Forelimb muscle (tissue), 1 donor: ENCODE measurements around the gene LRRK1. TPM values are rescaled to one million over a fixed set of nuclear protein-coding genes. Genes with fewer than 3 reads are reported as not detected.

Experiments used
- DNase-seq: peaks from one replicate; pipeline ENCODE4 v3.0.0-alpha.2; 2013; ENCODE audit warnings: low read depth
- polyA plus RNA-seq: library from polyadenylated mRNA; unstranded; fragments of 120-200 nt; gene quantifications from one replicate; pipeline ENCODE4 v1.2.1, GENCODE V29; 2013; ENCODE audit not compliant: insufficient read length

LRRK1 gene
- polyA plus RNA-seq, 1 donor: 5.6 TPM

- no peak for DNase-seq
These were observed 193.4 kb downstream of the LRRK1 start for GRCh38 chr15:101112336-101113113.

- DNase-seq: no peak
These were observed 194.2 kb downstream of the LRRK1 start for GRCh38 chr15:101113114-101114005.

DNA sequence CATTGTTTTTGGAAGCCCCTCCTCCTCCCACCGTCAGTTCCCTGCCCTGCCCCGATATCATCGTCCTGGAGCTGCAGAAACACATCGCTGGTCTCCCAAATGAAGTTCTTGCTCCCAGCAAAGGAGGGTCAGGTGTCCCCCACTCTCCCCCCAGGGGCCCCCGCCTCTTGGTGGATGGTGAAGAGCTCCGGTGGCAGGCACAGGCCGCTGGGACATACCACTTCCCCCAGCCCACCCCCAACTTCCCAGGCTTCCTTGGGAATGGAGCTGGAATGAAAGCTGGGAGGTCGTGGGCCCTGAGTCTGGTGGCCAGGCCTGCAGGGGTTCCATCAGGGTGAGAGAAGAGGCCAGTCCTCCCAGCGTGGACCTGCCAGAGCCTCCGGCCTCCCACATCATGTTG, 195.0 kb downstream of the LRRK1 start:
- no peak for DNase-seq

GRCh38 chr15:101114610-101115009, 195.5 kb downstream of the LRRK1 start:
- no peak for DNase-seq

- DNase-seq: no peak
These were observed 196.2 kb downstream of the LRRK1 start for GRCh38 chr15:101115393-101115785.

GRCh38 chr15:101115786-101116680, 196.9 kb downstream of the LRRK1 start:
- no peak for DNase-seq

GRCh38 chr15:101116681-101116976, 197.5 kb downstream of the LRRK1 start:
- no peak for DNase-seq

DNA sequence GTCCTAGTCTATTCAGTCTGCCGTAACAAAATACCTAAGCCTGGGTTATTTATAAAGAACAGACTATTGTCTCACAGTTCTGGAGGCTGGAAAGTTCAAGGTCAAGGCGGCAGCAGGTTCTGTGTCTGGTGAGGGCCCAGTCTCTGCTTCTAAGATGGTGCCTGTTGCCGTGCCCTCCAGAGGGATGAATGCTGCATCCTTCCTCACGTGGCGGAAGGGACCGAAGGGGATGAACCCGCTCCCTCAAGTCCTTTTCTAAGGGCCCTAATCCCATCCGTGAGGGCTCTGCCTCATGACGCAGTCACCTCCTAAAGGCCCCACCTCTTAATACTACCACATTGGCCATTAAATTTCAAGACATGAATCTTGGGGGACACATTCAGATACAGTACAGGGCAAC, 199.0 kb downstream of the LRRK1 start:
- no peak for DNase-seq

DNA sequence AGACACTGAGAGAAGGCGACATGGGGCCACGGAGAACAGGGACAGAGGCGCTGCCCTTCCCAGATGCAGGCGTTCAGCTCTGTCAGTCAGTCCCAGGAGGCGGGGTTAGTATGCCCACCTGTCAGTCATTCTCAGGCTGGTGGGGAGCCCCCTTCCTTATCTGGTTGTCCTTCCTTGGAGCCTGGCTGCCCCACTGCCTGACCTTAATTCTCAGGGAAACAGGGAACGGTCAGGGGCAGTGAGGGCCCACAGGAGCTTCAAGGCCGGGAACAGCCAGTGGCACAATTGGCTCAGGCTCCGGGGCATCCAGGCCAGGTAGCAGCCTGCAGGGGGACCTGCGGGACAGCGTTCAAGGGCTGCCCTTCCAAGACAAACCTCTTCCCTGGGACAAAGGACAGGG, 199.5 kb downstream of the LRRK1 start:
- DNase-seq: no peak

- no peak for DNase-seq
These were observed 200.0 kb downstream of the LRRK1 start for GRCh38 chr15:101119181-101119580.

Other genes with a start within 250 kb of the LRRK1 start
- 17.6 TPM for gene ALDH1A3, start 39.5 kb upstream of the LRRK1 start, polyA plus RNA-seq